Peyer's patch (tissue), 4 donors: ENCODE measurements around the gene VANGL2. TPM values are rescaled to one million over a fixed set of nuclear protein-coding genes. Genes with fewer than 3 reads are reported as not detected.

Experiments used
- DNase-seq, 3 donors: peaks; one replicate each; pipeline ENCODE4 v3.0.0-alpha.2; 2017 to 2019
- H3K27ac ChIP-seq, 4 donors: fragments of 200-600 bp; sonication (generic); one replicate each; pipeline ENCODE4 v1.5.1; 2016 to 2019
- H3K27me3 ChIP-seq, 2 donors: fragments of 200-600 bp; sonication (generic); one replicate each; pipeline ENCODE4 v1.5.1; 2019
- H3K36me3 ChIP-seq, 3 donors: fragments of 200-600 bp; sonication (generic); one replicate each; pipeline ENCODE4 v1.5.1; 2016 to 2019
- H3K4me1 ChIP-seq, 4 donors: fragments of 200-600 bp; sonication (generic); one replicate each; pipeline ENCODE4 v1.5.1; 2016 to 2019
- H3K4me3 ChIP-seq, 4 donors: fragments of 200-600 bp; sonication (generic); 1 replicate in 3 of 4; 2 replicates in 1 of 4; pipeline ENCODE4 v1.5.1; 2016 to 2019; ENCODE audit warnings: mild to moderate bottlenecking in 1 of 4
- H3K9me3 ChIP-seq, 4 donors: fragments of 200-600 bp; sonication (generic); one replicate each; pipeline ENCODE4 v1.5.1; 2016 to 2019; ENCODE audit warnings: mild to moderate bottlenecking in 1 of 4
- POLR2A ChIP-seq, 2 donors: fragments of 450-650 bp; IDR thresholded peaks; one replicate each; pipeline ENCODE4 v1.5.1; 2017; ENCODE audit warnings: antibody characterized with exemption in 2 of 2, mild to moderate bottlenecking in 2 of 2, moderate library complexity in 2 of 2
- total RNA-seq, 4 donors: library from RNA; depleted of rRNA; stranded (reverse); fragments of >200 nt; gene quantifications; one replicate each; pipeline ENCODE4 v1.1.0, GENCODE V29; 2016
- TF ChIP-seq, protein P1 (sequence below), 6 experiments: fragments of 450-650 bp in 4 of 6; fragments of 200-600 bp in 2 of 6; sonication (generic) in 1 of 6; IDR thresholded peaks; one replicate each; pipeline ENCODE4 v1.5.1; 2017 to 2019; ENCODE audit warnings: antibody characterized with exemption in 6 of 6, mild to moderate bottlenecking in 3 of 6, moderate library complexity in 1 of 6

VANGL2 gene
- total RNA-seq, 4 donors from 2014 or later, result 2.1 to 6.8 (median 4.1) TPM

DNA sequence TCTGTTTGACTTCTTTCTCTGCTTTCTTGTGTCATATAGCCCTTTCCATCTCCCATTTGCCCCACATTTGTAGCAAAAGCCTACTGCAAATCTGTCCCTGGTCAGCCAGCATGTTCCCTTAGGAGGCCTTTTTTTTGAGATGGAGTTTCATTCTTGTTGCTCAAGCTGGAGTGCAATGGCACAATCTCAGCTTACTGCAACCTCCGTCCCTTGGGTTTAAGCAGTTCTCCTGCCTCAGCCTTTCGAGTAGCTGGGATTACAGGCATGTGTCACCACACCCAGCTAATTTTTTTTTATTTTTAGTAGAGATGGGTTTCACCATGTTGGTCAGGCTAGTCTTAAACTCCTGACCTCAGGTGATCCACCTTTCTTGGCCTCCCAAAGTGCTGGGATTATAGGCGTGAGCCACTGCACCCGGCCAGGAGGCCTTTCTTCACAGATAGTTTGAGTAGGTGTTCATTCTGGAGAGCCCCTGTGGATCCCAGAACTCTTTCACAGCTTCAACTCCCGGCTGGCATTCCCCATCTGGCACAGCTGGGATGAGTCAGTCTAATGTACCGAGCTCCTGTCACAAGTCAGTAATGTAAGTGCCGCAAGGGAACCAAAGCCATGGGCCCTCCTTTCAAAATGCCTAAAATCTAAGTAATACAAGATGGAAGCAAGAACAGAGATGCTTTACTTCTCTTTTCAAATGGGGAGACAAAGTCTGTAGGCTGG is 42.9 kb upstream of the VANGL2 start:
- DNase-seq, result no peak
- no peak for TF ChIP-seq POLR2A (IDR thresholded peaks at IDR 0.05)
- TF ChIP-seq, protein P1, sequence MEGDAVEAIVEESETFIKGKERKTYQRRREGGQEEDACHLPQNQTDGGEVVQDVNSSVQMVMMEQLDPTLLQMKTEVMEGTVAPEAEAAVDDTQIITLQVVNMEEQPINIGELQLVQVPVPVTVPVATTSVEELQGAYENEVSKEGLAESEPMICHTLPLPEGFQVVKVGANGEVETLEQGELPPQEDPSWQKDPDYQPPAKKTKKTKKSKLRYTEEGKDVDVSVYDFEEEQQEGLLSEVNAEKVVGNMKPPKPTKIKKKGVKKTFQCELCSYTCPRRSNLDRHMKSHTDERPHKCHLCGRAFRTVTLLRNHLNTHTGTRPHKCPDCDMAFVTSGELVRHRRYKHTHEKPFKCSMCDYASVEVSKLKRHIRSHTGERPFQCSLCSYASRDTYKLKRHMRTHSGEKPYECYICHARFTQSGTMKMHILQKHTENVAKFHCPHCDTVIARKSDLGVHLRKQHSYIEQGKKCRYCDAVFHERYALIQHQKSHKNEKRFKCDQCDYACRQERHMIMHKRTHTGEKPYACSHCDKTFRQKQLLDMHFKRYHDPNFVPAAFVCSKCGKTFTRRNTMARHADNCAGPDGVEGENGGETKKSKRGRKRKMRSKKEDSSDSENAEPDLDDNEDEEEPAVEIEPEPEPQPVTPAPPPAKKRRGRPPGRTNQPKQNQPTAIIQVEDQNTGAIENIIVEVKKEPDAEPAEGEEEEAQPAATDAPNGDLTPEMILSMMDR (IDR thresholded peaks at IDR 0.05), result no peak
- H3K4me1 ChIP-seq, result no peaks in the 10 kb centered on the region
- no peak overlapping the region for H3K4me3 ChIP-seq
- H3K27ac ChIP-seq, result no peak overlapping the region
- H3K27me3 ChIP-seq, result no peaks in the 10 kb centered on the region
- H3K36me3 ChIP-seq, result peaks cover 0 to 75% (median 0%) of the 10 kb centered on the region in 3 donors
- H3K9me3 ChIP-seq, result no peaks in the 10 kb centered on the region

DNA sequence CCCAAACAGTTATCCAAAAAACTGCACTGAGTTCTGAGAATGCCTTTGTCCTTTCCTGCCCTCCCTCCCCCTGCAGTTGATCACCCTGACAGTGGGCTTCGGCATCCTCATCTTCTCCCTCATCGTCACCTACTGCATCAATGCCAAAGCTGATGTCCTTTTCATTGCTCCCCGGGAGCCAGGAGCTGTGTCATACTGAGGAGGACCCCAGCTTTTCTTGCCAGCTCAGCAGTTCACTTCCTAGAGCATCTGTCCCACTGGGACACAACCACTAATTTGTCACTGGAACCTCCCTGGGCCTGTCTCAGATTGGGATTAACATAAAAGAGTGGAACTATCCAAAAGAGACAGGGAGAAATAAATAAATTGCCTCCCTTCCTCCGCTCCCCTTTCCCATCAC is 42.3 kb upstream of the VANGL2 start:
- H3K36me3 ChIP-seq, result peaks cover 0 to 69% (median 0%) of the 10 kb centered on the region in 3 donors
- H3K4me3 ChIP-seq, result no peak overlapping the region
- DNase-seq, result no peak
- H3K27me3 ChIP-seq, result no peaks in the 10 kb centered on the region
- no peaks in the 10 kb centered on the region for H3K4me1 ChIP-seq
- H3K9me3 ChIP-seq, result no peaks in the 10 kb centered on the region
- H3K27ac ChIP-seq, result no peak overlapping the region
- TF ChIP-seq, protein P1 (IDR thresholded peaks at IDR 0.05), result no peak
- no peak for TF ChIP-seq POLR2A (IDR thresholded peaks at IDR 0.05)

DNA sequence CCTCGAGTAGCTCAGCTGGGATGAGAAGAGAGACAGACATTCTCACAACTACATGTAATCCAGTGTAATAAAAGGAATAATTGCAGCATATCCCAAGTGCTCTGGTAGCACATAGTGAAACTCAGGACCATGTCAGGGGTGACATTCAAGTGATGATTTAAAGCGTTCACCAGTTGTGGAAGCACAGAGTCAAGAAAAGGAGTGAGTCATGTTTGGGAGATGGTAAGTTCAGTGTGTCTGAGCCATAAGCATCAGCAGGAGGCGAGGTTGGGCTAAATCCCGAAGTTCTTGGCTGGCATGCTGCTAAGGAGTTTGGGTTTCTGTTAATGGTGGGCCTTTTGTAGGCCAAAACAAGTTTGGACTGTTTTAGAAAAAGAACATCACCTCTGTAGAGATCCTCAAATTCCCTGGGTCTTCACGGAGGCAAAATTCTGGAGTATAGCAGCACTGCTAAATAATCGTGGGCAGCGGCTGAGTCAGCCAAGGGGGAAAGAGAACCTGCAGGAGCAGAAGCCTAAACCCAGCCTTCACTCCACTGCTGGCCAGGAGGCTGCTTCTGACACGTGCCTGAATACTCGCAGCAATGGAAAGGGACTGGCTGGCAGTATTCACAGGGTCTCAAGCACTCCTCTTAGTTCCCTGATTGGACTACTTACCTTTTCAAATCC is 40.7 kb upstream of the VANGL2 start:
- peaks cover 0 to 53% (median 0%) of the 10 kb centered on the region in 3 donors for H3K36me3 ChIP-seq
- DNase-seq, result no peak
- no peaks in the 10 kb centered on the region for H3K9me3 ChIP-seq
- no peaks in the 10 kb centered on the region for H3K4me1 ChIP-seq
- no peak overlapping the region for H3K4me3 ChIP-seq
- TF ChIP-seq POLR2A (IDR thresholded peaks at IDR 0.05), result no peak
- TF ChIP-seq, protein P1 (IDR thresholded peaks at IDR 0.05), result no peak
- H3K27me3 ChIP-seq, result no peaks in the 10 kb centered on the region
- no peak overlapping the region for H3K27ac ChIP-seq

DNA sequence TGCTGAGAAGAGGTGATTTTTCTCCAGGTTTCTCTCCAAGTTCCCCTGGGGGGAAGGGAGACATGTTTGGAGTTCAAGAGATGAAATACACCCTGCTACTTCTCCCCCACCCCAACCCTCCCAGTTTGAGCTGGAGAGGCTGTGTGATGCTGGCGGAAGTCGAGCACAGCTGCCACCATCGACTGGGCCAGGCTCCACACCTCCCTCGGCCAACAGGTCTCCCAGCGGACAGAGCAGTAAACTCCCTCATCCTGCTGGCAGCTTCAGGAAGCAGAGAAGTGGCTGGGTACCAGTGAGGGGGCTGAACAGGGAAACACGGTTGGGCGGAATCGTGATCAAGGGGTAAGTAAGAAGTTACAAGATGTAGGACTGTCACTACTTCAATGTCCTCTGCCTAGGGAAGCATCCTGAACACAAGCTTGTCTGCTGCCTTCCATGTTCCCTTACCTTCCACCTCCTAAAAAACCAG is 40.1 kb upstream of the VANGL2 start:
- no peak overlapping the region for H3K4me3 ChIP-seq
- H3K27ac ChIP-seq, result no peak overlapping the region
- DNase-seq, result no peak
- H3K27me3 ChIP-seq, result no peaks in the 10 kb centered on the region
- no peaks in the 10 kb centered on the region for H3K9me3 ChIP-seq
- TF ChIP-seq POLR2A (IDR thresholded peaks at IDR 0.05), result no peak
- TF ChIP-seq, protein P1 (IDR thresholded peaks at IDR 0.05), result no peak
- no peaks in the 10 kb centered on the region for H3K4me1 ChIP-seq
- H3K36me3 ChIP-seq, result peaks cover 0 to 47% (median 0%) of the 10 kb centered on the region in 3 donors

DNA sequence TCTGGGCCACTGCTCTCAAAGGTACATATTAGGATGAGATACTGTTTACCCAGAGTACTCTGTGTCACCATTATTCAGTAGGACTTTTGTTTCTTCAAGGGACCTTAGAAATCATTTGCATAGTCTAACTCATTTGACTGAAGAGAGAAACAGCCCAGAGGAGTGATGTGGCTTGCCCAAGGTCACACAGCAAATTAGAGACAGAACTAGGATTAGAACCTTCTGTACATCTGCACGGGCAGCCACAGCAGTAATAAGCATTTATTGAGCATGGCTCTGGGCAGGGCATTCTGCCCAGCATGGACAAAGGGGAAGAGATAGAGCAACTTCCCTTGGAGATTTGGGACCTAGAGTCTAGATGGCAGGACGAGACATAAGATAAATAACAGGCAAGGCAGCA is 39.2 kb upstream of the VANGL2 start:
- Histone ChIP-seq H3K36me3 (peaks cover 0 to 38% (median 0%) of the 10 kb centered on the region in 3 donors), H3K4me1 (no peaks in the 10 kb centered on the region), H3K27ac (no peak overlapping the region), H3K4me3 (no peak overlapping the region), H3K9me3 (no peaks in the 10 kb centered on the region), H3K27me3 (no peaks in the 10 kb centered on the region)
- TF ChIP-seq, protein P1 (IDR thresholded peaks at IDR 0.05), result no peak
- TF ChIP-seq POLR2A (IDR thresholded peaks at IDR 0.05), result no peak
- no peak for DNase-seq
